NCI-H526 (cell line): Measurements from ENCODE around the gene CELF4.

Experiments
- DNase-seq, 2 experiments: peaks; one replicate each; lab custom pipeline; 2025; lab: John Stamatoyannopoulos, UW

CELF4 gene

DNA sequence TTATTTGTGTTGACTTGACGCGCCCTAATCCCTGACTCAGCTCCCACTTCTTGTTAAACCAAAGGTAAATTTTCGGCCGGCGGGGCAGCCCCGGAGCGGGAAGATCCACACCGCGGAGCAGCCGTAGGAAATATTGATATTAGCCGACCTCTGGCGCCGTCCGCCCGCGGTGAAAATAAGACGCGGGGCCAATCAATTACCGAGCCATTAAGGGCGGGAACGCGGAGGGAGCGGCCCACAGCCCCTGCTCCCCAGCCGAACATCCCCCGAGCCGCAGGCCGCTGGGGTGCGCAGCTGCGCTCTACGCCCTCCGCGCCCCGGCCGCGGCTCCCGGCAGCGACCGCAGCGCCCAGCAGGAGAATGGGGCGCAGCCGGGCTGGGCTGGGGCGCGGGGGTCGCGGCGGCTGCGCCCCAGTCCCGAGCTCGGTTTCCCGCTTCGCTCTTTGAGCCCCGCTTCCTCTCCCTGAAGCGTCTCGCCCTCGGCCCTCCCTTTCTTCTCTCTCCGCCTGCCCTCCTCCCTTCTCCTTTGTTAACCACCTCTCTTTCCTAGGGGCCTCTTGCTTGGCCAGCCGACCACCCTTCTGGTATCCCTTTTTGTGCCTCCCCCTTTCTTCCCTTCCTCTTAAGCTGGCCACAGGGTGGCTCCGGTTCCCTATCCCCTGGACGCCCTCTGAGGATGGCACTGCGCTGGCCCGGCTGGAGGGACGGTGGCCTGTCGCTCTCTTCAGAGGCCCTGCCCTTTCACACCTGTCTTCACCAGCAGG is 40.9 kb downstream of the CELF4 start:
- DNase-seq: no peak

DNA sequence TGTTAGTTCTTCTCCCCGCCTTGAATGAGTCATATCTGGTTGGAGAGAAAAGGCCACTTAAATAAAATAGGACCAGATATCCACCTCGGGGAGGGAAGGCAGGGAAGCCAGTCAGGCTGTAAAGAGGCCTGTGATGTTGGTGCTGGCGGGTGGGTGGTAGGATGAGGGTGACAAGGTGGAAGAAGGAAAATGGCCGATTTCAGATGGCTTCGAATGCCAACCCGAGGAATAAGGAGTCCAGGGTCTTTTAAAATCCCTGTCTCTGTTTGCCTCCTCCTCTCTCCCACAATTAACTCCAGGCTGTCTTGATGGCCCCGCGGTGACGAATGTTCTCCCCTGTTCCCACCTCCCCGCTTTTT is 41.5 kb downstream of the CELF4 start:
- no peak for DNase-seq

- peak in 1 of 2 experiments; percentile 25 for DNase-seq
These were observed 43.8 kb downstream of the CELF4 start for GRCh38 chr18:37521510-37522465.

DNA sequence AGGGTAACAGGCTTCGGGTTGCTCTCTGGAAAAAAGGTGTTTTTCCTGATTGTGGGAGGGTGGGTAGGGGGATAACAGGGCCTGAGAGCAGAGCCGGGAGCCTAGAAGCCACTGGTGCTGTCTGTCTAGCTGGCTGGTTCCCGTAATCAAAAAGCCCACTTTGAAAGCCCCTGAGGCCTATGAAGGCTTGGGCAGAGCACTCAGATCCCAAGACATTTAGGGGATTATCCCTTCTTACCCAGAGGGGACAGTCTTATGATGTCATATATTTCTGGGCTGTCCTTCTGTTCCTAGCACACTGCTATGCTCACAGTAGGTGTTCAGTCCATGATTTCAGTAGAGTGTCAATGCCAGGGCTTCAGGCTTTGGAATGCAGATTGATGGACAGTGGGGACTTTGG is 45.1 kb downstream of the CELF4 start:
- no peak for DNase-seq

DNA sequence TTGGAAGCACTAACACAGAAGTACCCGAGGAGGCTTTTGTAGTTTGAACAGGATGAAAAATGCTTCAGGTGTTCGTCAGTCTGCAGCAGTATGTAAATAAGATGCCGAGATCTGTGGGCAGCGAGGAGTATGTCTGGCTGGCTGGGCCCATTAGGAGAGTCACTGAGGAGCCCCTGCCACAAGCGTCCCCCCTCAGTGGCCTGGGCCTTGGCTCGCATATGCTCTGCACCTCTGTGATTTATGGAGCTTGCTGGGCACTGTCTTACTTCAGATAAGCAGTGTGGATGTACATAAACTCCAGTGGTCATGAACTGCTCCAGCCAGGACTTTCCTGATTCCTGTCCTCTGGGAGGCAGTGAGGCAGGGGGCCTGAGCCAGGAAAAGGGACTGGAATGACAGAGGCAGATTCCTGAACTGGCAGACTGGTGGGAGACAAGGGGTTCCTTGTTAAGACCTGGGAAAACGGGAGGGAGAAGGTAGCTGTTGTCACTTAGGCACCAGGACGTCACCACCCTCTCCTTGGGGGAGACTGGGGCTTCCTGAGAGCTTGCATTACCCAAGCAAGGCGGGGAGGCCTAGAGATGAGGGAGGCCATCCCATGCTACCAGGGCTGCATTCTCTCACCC is 46.0 kb downstream of the CELF4 start:
- peak in 1 of 2 experiments; percentile 40 for DNase-seq

DNA sequence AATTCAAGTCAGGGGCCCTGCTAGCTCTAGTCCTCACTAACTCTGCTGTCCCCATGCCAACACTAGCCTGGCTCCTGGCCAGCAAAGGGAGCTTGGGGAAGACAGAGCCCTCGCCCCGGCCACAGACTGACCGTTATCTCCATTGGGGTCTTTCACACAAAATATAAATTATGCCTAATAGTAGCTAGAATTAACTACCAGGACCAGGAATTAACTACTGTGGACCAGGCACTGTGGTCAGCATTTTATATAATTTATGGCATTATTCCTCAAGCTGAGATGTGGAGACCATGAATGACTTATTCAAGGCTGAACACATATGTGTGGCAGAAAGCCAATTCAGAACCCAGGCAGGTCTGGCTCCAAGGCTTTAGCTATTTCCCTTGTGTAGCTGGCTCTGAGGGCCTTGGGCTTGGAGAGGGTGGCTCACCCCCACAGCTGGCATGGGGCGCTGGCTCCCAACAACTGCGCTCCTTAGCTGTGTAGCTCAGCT is 49.2 kb downstream of the CELF4 start:
- no peak for DNase-seq

DNA sequence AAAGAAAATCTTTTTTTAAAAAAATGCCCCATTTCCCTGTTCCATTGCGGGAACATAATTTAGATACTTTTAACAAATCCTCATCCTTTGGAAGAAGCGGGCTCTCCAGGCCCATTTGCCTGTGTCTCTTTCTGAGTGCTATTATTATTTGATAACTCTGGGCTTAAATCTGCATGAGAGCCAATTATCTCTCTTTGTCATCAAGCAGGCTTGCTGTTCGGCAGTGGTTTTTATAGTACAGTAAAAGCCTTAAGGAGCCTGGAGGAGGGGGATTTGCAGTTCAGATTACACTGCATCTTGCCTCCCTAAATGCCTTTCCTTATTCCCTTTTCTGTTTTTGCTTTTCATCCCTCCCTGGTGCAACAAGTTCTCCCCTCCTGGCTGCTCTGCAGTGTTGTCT is 50.6 kb downstream of the CELF4 start:
- DNase-seq: no peak

DNA sequence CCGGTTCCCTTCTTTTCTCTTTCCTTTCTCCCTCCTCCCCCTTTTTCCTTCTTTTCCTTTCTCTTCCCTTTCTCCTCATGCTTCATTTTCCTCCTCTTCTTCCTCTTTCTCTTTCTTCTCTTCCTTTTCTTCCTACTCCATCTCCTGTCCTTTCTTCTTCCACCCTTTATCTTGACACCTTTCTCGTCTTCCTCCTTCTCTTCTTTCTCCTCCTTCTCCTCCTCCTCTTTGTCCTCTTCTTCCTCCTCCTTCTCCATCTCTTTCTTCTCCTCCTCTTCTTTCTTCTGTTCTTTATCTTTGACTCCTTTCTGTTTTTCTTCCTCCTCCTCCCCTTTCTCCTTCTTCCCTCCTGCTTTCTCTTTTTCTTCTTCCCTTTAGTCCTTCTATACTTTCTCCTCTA is 53.2 kb downstream of the CELF4 start:
- DNase-seq: no peak

DNA sequence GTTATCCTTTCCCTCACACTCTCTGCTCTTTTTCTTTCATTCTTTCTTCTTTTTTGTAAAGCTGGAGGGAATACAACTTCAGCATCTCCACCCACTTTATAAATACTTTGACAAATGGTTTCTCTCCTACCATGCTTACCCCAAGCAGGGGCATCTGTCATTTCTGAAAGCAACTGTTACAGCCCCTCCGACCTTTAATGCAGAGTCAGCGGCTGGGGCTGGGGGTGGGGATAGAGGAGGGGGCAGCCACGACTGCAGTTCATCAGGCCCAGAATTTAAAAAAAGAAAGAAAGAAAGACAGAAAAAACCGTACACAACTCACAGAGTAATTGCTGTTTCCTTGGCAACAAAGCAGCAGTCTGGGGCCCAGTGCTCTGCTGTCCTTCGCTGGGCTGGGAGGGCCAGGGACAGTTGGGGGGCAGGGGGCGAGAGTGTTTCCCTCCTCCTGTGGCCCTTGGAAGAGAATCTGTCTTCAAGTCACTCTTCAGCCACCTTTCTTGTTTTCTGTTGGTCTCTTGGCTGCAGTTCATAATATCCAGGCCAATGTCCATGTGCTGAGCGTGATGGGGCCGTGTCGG is 53.8 kb downstream of the CELF4 start:
- no peak for DNase-seq

DNA sequence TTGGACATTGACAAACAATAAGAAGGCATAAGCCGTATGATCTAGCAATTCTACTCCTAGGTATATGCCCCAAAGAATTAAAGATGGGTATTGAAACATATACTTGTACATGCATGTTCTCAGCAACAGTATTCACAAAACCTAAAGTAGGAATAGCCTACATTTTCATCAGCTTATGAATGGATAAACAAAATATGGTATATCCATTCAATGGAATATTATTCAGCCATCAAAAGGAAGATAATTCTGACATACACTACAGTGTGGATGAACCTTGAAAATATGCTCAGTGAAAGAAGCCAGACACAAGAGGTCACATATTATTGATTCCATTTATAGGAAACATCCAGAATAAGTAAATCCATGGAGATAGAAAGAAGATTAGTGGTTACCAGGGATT is 56.0 kb downstream of the CELF4 start:
- DNase-seq: no peak

DNA sequence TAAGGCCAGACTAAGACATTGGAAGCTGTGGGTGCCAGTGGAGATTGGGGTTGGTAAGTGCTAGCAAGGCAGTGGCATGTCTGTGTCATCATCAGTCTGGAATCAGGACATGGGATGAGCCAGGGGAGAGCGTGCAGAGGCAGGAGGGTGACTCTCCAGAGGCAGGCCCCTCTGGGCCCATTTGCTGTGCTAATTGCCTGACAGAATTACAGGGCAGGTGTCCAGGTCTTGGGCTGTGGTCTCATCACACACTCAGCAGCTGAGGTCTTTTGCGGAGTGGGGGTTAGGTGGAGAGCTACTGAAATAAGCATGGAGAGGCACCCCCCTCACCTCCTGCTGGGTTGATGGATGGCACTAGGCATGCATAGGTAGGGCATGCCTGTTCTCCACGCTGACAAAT is 57.4 kb downstream of the CELF4 start:
- no peak for DNase-seq

DNA sequence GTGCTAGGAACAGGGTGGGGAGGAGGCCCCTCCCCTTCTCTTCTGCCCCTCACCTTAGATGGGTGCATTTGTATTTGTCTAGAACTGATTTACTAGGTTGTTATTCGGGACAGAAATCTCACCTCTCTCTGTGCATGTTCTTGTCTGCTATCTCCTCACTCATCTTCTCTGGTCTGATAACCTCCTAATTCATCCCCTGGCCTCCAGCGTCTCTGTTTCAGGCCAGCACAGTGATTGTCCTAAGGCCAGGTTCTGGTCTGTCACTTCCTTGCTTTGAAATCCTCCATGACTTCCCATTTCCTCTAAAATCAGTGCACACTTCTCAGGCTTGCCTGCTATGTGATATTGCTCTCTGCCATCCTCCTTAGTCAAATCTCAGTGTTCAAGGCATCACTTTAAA is 58.4 kb downstream of the CELF4 start:
- DNase-seq: no peak

DNA sequence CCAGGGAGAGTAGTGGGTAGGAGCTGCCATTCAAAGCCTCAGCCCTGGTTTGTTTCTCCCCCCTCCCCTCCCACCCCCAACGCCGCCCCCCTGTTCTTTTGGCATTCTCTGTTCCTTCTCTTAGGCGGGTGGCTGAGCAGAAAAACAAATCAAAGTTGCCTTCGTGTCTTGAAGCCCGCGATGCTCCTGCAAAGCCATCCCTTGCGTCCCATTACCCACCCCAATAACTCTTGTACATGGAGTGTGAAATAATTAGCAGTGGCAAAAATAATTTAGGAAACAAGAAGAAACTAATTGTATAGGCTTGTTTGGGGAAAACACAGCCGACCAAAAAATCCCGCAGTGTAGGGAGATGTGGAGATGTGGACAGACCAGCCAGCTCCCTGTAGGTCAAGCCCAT is 59.6 kb downstream of the CELF4 start:
- no peak for DNase-seq

DNA sequence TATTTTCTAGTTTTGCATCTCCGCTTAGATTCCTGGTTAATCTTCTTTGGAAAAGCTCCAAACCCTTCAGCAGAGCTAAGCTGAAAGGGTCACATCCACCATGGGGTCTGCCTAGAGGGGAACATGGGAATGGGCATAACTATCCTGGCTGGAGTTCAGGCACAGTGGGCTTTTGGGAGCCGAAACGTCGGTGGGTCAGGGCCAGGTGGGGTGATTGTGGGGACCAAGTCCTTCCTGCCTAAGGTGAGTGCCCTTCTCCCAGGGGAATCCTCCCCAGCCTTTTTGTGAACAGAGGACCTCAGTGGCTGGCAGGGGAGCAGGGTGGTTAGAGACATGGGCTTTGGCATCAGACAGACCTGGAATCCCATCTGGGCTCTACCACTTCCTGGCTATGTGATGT is 60.3 kb downstream of the CELF4 start:
- no peak for DNase-seq

GRCh38 chr18:37502601-37503000 is 63.0 kb downstream of the CELF4 start:
- DNase-seq: no peak

GRCh38 chr18:37502036-37502435 is 63.6 kb downstream of the CELF4 start:
- DNase-seq: no peak

DNA sequence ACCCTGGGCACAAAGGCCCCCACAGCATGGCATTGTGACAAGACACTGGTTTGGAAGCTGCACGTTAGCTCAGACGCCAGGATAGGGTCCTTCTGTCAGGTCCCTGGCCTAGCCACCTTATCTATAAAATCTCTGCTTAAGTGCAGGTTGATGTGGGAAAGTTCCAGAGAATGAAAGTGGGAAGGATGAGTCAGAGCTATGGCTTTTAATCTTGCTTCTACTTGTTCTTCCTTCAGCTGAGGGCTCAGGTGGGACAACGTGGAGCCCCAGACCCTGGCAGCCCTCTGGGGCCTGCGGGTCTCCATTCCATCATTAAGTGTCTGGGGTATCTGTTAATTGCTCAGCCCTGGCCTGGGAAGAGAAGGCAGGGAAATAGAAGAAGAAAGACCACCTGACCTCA is 64.5 kb downstream of the CELF4 start:
- DNase-seq: no peak

DNA sequence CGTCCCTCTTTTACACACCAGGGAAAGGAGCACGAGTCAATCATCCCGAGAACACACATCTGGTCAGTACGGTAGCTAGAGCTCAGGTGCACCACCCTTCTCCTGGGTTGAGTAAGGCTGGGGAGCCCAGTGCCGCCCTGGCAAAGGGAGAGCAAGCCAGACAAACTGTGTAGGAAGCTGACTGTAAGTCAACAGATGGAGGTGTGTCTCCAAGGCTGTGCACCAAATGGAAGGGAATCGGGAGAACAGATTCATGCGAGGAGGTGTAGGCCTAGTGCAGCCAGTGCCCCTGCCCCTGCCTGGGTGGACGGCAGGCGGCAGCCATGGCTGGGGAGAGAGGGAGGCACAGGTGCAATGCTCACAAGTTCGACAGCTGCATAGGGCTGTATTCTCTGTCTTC is 65.7 kb downstream of the CELF4 start:
- no peak for DNase-seq

- DNase-seq: no peak
These were observed 66.6 kb downstream of the CELF4 start for GRCh38 chr18:37499044-37499443.

DNA sequence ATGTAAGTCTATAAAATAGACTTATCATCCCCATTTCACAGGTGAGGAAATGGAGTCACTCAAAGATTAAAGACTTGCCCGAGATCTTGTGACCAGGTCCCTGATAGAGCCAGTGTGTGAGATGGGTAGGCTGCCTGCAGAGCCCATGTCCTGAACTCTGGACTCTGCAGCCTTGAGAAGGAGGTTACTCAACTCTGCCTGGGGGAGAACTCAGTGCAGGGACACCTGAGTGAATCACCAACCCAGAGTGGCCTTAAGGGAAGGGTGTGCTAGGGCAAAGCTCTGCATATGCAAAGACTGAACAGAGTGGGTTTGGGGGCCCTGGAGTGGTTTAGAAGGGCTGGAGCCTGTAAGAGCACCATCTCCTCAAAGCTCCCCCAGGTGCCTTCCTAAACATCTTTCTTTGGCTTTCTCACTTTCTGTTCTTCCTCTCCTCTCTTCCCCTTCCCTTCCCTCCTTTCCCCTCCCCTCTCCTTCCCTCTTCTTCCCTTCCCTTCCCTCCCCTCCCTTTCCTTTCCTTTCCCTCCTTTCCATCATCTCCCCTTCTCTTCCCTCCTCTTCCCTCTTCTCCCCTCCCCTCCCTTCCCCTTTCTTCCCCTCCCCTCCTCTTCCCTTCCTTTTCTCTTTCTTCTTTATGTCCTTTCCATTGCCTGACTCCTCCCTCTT is 67.6 kb downstream of the CELF4 start:
- no peak for DNase-seq

DNA sequence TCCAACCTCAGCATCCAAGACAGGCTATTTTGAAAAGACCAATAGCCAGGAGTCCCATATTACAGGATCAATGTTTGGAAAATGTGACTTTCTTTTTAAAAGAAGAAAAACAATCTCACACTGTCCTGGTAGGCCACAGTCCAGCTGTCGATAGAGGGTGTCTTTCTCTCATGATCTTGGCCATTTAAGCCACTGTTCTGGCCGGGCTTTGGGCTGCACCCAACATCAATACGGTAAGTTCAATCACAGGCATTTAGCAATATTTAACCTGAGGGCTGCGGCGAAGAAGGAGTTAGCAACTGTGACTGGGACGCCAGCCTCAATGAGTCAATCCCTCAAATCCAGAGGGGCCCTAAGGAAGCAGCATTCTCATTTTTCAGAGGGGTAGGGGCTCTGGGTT is 69.0 kb downstream of the CELF4 start:
- no peak for DNase-seq

DNA sequence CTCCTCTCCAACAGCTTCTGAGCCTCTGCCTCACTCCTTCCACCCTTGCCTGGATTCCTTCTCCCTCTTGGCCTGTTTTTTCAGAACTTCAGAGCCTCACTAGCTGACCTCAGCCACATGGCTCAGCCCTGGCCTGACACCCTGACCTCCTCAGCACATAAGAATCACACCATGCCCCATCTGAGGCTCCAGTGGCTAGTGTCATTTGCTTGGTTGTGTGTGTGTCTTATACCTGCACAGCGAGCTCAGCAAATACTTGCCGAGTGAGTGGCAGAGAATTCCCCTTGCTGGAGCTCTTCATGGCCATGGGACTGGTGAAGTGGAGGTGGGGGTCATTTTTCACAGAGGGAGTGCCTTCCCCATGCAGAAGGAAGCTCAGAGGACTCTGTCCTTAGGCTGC is 70.2 kb downstream of the CELF4 start:
- DNase-seq: no peak
